HL-60 (cell line): ENCODE results near the gene TMEM266.

Experiments
- POLR2AphosphoS5 ChIP-seq: IDR thresholded peaks from 2 replicates; pipeline ENCODE4 v1.6.1; 2012; ENCODE audit warnings: low read depth
- SPI1 ChIP-seq: IDR thresholded peaks from 2 replicates; pipeline ENCODE4 v1.6.1; 2012; ENCODE audit warnings: low read depth, mild to moderate bottlenecking, borderline replicate concordance
- TF ChIP-seq, protein P1 (sequence below): IDR thresholded peaks from one replicate; pipeline ENCODE4 v1.5.1; 2011; ENCODE audit warnings: low read length, control low read depth, inconsistent platforms; ENCODE audit not compliant: insufficient read depth
- TF ChIP-seq, protein P2 (sequence below): IDR thresholded peaks from 2 replicates; pipeline ENCODE4 v1.6.1; 2012; ENCODE audit warnings: low read depth; ENCODE audit not compliant: insufficient replicate concordance

DNA sequence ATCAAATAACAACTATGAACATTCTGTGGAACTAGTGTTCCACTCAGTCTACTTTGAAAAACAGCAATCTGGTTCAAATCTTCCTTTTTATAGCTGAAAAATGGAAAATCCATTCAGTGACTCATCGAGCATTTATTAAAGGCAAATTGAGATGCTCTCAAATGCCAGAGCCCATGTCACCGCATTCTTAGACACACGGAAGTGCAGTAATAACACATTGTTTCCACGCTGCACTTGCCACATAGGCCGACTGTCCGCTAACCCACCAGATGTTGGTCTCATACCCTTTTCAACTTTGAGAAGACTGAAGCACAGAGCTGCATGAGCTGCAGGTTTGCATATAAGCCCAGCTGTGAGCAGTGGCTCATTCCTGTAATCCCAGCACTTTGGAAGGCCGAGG, 95.9 kb downstream of the TMEM266 start:
- TF ChIP-seq, protein P1, sequence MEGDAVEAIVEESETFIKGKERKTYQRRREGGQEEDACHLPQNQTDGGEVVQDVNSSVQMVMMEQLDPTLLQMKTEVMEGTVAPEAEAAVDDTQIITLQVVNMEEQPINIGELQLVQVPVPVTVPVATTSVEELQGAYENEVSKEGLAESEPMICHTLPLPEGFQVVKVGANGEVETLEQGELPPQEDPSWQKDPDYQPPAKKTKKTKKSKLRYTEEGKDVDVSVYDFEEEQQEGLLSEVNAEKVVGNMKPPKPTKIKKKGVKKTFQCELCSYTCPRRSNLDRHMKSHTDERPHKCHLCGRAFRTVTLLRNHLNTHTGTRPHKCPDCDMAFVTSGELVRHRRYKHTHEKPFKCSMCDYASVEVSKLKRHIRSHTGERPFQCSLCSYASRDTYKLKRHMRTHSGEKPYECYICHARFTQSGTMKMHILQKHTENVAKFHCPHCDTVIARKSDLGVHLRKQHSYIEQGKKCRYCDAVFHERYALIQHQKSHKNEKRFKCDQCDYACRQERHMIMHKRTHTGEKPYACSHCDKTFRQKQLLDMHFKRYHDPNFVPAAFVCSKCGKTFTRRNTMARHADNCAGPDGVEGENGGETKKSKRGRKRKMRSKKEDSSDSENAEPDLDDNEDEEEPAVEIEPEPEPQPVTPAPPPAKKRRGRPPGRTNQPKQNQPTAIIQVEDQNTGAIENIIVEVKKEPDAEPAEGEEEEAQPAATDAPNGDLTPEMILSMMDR, result no peak
- TF ChIP-seq, protein P2, sequence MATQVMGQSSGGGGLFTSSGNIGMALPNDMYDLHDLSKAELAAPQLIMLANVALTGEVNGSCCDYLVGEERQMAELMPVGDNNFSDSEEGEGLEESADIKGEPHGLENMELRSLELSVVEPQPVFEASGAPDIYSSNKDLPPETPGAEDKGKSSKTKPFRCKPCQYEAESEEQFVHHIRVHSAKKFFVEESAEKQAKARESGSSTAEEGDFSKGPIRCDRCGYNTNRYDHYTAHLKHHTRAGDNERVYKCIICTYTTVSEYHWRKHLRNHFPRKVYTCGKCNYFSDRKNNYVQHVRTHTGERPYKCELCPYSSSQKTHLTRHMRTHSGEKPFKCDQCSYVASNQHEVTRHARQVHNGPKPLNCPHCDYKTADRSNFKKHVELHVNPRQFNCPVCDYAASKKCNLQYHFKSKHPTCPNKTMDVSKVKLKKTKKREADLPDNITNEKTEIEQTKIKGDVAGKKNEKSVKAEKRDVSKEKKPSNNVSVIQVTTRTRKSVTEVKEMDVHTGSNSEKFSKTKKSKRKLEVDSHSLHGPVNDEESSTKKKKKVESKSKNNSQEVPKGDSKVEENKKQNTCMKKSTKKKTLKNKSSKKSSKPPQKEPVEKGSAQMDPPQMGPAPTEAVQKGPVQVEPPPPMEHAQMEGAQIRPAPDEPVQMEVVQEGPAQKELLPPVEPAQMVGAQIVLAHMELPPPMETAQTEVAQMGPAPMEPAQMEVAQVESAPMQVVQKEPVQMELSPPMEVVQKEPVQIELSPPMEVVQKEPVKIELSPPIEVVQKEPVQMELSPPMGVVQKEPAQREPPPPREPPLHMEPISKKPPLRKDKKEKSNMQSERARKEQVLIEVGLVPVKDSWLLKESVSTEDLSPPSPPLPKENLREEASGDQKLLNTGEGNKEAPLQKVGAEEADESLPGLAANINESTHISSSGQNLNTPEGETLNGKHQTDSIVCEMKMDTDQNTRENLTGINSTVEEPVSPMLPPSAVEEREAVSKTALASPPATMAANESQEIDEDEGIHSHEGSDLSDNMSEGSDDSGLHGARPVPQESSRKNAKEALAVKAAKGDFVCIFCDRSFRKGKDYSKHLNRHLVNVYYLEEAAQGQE, result no peak
- no peak for TF ChIP-seq POLR2AphosphoS5
- TF ChIP-seq SPI1, result no peak
